ENCODE results near the gene CCIN. TPM values are rescaled to one million over a fixed set of nuclear protein-coding genes. Genes with fewer than 3 reads are reported as not detected.

Gene CCIN
- polyA plus RNA-seq, 3 donors = 0.11 to 2.3 (median 0.35) TPM

- H3K4me3 ChIP-seq (replicated peaks in 1 of 3; ENCODE audit: low read depth in 2 of 3, low read length in 3 of 3) = no peak overlapping the region
- no peak overlapping the region for H3K4me2 ChIP-seq (replicated peaks; ENCODE audit: extremely low read depth, low read length, poor library complexity, severe bottlenecking)
- Mint-ChIP-seq H3K4me1 (peaks cover 39% of the 10 kb centered on the region), H3K4me3 (no peak overlapping the region), H3K36me3 (peaks cover 32 to 60% of the 10 kb centered on the region in 2 donors), H3K27ac (peak overlapping the region in 5 of 7 donors; percentile 47 to 89 (median 66)), H3K27me3 (ENCODE audit: low read depth in 3 of 3) (peaks cover 0 to 3% (median 0%) of the 10 kb centered on the region in 3 donors), H3K9me3 (no peaks in the 10 kb centered on the region)
- H3K36me3 ChIP-seq (replicated peaks in 1 of 2; ENCODE audit: control insufficient read depth in 1 of 2, insufficient read depth in 2 of 2, low read length in 2 of 2) = peaks cover 25 to 47% of the 10 kb centered on the region in 2 donors
- intact Hi-C loops (cut with micrococcal nuclease) = no loop called here
- peaks cover 31 to 40% of the 10 kb centered on the region in 2 donors for H3K4me1 ChIP-seq (ENCODE audit: control insufficient read depth in 1 of 2, insufficient read depth in 2 of 2, low read length in 2 of 2)
- no peak overlapping the region for H2AFZ ChIP-seq (ENCODE audit: insufficient read depth, low read depth, low read length, poor library complexity, severe bottlenecking)
- peaks cover 82% of the 10 kb centered on the region for H4K20me1 ChIP-seq (ENCODE audit: insufficient read depth, low read length)
- TF ChIP-seq, protein P1, sequence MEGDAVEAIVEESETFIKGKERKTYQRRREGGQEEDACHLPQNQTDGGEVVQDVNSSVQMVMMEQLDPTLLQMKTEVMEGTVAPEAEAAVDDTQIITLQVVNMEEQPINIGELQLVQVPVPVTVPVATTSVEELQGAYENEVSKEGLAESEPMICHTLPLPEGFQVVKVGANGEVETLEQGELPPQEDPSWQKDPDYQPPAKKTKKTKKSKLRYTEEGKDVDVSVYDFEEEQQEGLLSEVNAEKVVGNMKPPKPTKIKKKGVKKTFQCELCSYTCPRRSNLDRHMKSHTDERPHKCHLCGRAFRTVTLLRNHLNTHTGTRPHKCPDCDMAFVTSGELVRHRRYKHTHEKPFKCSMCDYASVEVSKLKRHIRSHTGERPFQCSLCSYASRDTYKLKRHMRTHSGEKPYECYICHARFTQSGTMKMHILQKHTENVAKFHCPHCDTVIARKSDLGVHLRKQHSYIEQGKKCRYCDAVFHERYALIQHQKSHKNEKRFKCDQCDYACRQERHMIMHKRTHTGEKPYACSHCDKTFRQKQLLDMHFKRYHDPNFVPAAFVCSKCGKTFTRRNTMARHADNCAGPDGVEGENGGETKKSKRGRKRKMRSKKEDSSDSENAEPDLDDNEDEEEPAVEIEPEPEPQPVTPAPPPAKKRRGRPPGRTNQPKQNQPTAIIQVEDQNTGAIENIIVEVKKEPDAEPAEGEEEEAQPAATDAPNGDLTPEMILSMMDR (IDR thresholded peaks at IDR 0.05) = no peak
- peak overlapping the region in 1 of 2 donors; percentile 62 for H3K27ac ChIP-seq (ENCODE audit: low read depth in 1 of 2, low read length in 2 of 2)
- 82% methylated on average over 2 of the region's 4 CpGs for WGBS (ENCODE audit: insufficient coverage)
- no peaks in the 10 kb centered on the region for H3K9me3 ChIP-seq (replicated peaks in 1 of 2; ENCODE audit: control insufficient read depth in 1 of 2, insufficient read depth in 1 of 2, low read length in 2 of 2)
- DNase-seq = no peak
- H3K9ac ChIP-seq (ENCODE audit: insufficient read depth, low read length, poor library complexity, severe bottlenecking) = no peak overlapping the region
- H3K79me2 ChIP-seq (ENCODE audit: insufficient read depth, low read length) = peaks cover 82% of the 10 kb centered on the region
- H3K27me3 ChIP-seq (ENCODE audit: control insufficient read depth in 2 of 2, insufficient read depth in 2 of 2, low read length in 2 of 2) = no peaks in the 10 kb centered on the region
Observed at GRCh38 chr9:36194326-36195000, 25.3 kb downstream of the CCIN start.

DNA sequence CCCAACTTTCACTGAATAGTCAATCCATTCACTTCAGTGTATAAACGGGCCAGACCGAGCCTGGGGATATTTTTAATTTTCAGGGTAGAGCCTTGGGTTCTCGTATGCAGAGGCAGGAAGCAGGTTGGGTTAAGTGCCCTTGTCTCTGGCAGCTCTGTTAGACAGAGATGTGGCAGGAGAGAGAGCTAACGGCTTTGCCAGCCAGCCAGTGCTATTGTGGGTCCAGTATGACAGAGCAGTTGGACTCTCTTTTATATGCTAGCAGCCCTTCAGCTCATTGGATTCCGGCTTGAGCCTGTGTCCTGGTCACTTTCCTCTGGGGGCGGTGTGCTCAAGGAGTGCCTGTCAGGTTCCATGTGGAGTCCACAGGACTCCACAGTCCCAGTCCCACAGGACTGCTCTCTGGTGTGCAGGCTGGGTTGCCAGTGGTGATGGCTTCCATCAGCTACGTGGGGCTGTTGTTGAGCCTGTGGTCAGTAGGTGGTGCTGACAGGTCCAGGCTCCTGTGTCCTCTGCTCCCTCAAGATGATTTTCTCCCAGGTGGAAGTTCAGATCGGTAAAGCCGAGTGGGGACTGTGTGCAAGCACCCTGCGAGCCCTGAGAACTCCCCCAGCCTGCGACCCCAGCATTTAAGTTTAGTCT lies 35.8 kb downstream of the CCIN start:
- H3K4me3 ChIP-seq (replicated peaks in 1 of 3; ENCODE audit: low read depth in 2 of 3, low read length in 3 of 3) = no peak overlapping the region
- H3K4me2 ChIP-seq (replicated peaks; ENCODE audit: extremely low read depth, low read length, poor library complexity, severe bottlenecking) = no peak overlapping the region
- Mint-ChIP-seq H3K36me3 (peaks cover 96 to 97% of the 10 kb centered on the region in 2 donors), H3K4me1 (peaks cover 1% of the 10 kb centered on the region), H3K9me3 (no peaks in the 10 kb centered on the region), H3K27ac (peak overlapping the region in 2 of 7 donors; percentile 64 to 74), H3K27me3 (ENCODE audit: low read depth in 3 of 3) (no peaks in the 10 kb centered on the region), H3K4me3 (no peak overlapping the region)
- intact Hi-C loops (cut with micrococcal nuclease) = no loop called here
- peaks cover 85% of the 10 kb centered on the region for H3K79me2 ChIP-seq (ENCODE audit: insufficient read depth, low read length)
- peaks cover 95 to 100% of the 10 kb centered on the region in 2 donors for H3K36me3 ChIP-seq (replicated peaks in 1 of 2; ENCODE audit: control insufficient read depth in 1 of 2, insufficient read depth in 2 of 2, low read length in 2 of 2)
- no peaks in the 10 kb centered on the region for H3K27me3 ChIP-seq (ENCODE audit: control insufficient read depth in 2 of 2, insufficient read depth in 2 of 2, low read length in 2 of 2)
- H3K9me3 ChIP-seq (replicated peaks in 1 of 2; ENCODE audit: control insufficient read depth in 1 of 2, insufficient read depth in 1 of 2, low read length in 2 of 2) = no peaks in the 10 kb centered on the region
- 80% methylated on average over 9 of the region's 11 CpGs for WGBS (ENCODE audit: insufficient coverage)
- H4K20me1 ChIP-seq (ENCODE audit: insufficient read depth, low read length) = peaks cover 99% of the 10 kb centered on the region
- H3K4me1 ChIP-seq (ENCODE audit: control insufficient read depth in 1 of 2, insufficient read depth in 2 of 2, low read length in 2 of 2) = no peaks in the 10 kb centered on the region
- no peak overlapping the region for H2AFZ ChIP-seq (ENCODE audit: insufficient read depth, low read depth, low read length, poor library complexity, severe bottlenecking)
- DNase-seq = no peak
- no peak overlapping the region for H3K9ac ChIP-seq (ENCODE audit: insufficient read depth, low read length, poor library complexity, severe bottlenecking)
- no peak overlapping the region for H3K27ac ChIP-seq (ENCODE audit: low read depth in 1 of 2, low read length in 2 of 2)
- TF ChIP-seq, protein P1 (IDR thresholded peaks at IDR 0.05) = no peak

All from CD14-positive monocyte (primary cell).